ENCODE measurements around the gene SLC6A1.
A peak's percentile ranks its signal among the peaks of the same experiment; 100 is the strongest.
"Not testable (repeated sequence)": the region's sequence is repeated elsewhere in the genome, so short reads cannot be mapped to it uniquely, and the experiment has no call there.

SLC6A1 gene

DNA sequence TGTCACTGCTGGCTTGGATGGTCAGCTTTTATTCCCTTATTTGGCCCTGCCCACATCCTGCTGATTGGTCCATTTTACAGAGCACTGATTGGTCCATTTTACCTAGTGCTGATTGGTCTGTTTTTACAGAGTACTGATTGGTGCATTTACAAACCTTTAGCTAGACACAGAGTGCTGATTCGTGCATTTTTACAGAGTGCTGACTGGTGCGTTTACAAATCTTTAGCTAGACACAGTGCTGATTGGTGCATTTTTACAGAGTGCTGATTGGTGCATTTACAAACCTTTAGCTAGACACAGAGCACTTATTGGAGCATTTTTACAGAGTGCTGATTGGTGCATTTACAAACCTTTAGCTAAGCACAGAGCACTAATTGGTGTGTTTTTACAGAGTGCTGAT is 82.6 kb downstream of the SLC6A1 start:
- intact Hi-C loops (cut with DNase I); DNase-seq: not testable (repeated sequence)

GRCh38 chr3:11076711-11077110 is 84.2 kb downstream of the SLC6A1 start:
- DNase-seq, result peak in 2 of 42 donors; percentile 3 to 18
- intact Hi-C loops (cut with DNase I), result no loop called here

- no peak for DNase-seq
- intact Hi-C loops (cut with DNase I), result no loop called here
These were observed 84.9 kb downstream of the SLC6A1 start for GRCh38 chr3:11077466-11077865.

GRCh38 chr3:11078826-11079515 is 86.4 kb downstream of the SLC6A1 start:
- intact Hi-C loops (cut with DNase I), result no loop called here
- DNase-seq, result peak in 1 of 42 donors; percentile 30

GRCh38 chr3:11080492-11080891 is 87.9 kb downstream of the SLC6A1 start:
- DNase-seq, result peak in 1 of 42 donors; percentile 41
- intact Hi-C loops (cut with DNase I), result no loop called here

- no peak for DNase-seq
- intact Hi-C loops (cut with DNase I), result no loop called here
These were observed 91.5 kb downstream of the SLC6A1 start for GRCh38 chr3:11084098-11084497.

DNA sequence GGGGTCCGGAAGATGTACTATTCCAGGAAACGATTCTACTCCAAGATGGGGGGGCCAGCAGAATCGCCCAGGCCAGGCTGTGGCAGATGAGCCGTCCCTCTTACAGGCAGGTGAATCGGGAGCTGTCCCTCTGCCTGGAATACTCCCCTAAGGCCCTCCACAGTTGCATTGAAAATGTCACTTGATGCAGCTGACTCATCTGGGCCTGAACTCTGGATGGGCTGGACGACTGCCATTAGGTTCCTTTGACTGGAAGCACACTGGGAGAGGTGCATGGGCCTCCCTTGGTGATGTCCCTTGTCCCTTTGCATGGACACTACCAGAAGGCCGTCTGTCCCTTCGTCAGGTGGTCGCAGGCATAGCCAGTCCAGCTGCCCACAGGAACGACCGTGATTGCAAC is 92.1 kb downstream of the SLC6A1 start:
- intact Hi-C loops (cut with DNase I), result no loop called here
- DNase-seq, result no peak

- DNase-seq, result no peak
- intact Hi-C loops (cut with DNase I), result no loop called here
These were observed 92.7 kb downstream of the SLC6A1 start for GRCh38 chr3:11085093-11085840.

- intact Hi-C loops (cut with DNase I), result no loop called here
These were observed 94.3 kb downstream of the SLC6A1 start for GRCh38 chr3:11086856-11087255.

GRCh38 chr3:11088066-11088465 is 95.5 kb downstream of the SLC6A1 start:
- no peak for DNase-seq
- intact Hi-C loops (cut with DNase I), result no loop called here

More at GRCh38 chr3:11086856-11087255, 94.3 kb downstream of the SLC6A1 start:
- DNase-seq, result no peak

- no peak for DNase-seq
- intact Hi-C loops (cut with DNase I), result no loop called here
These were observed 96.3 kb downstream of the SLC6A1 start for GRCh38 chr3:11088831-11089230.
